ENCODE results near the gene DSG4.
A peak's percentile ranks its signal among the peaks of the same experiment; 100 is the strongest.
"Not testable (repeated sequence)": the region's sequence is repeated elsewhere in the genome, so short reads cannot be mapped to it uniquely, and the experiment has no call there.

DSG4 gene, protein sequence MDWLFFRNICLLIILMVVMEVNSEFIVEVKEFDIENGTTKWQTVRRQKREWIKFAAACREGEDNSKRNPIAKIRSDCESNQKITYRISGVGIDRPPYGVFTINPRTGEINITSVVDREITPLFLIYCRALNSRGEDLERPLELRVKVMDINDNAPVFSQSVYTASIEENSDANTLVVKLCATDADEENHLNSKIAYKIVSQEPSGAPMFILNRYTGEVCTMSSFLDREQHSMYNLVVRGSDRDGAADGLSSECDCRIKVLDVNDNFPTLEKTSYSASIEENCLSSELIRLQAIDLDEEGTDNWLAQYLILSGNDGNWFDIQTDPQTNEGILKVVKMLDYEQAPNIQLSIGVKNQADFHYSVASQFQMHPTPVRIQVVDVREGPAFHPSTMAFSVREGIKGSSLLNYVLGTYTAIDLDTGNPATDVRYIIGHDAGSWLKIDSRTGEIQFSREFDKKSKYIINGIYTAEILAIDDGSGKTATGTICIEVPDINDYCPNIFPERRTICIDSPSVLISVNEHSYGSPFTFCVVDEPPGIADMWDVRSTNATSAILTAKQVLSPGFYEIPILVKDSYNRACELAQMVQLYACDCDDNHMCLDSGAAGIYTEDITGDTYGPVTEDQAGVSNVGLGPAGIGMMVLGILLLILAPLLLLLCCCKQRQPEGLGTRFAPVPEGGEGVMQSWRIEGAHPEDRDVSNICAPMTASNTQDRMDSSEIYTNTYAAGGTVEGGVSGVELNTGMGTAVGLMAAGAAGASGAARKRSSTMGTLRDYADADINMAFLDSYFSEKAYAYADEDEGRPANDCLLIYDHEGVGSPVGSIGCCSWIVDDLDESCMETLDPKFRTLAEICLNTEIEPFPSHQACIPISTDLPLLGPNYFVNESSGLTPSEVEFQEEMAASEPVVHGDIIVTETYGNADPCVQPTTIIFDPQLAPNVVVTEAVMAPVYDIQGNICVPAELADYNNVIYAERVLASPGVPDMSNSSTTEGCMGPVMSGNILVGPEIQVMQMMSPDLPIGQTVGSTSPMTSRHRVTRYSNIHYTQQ

DNA sequence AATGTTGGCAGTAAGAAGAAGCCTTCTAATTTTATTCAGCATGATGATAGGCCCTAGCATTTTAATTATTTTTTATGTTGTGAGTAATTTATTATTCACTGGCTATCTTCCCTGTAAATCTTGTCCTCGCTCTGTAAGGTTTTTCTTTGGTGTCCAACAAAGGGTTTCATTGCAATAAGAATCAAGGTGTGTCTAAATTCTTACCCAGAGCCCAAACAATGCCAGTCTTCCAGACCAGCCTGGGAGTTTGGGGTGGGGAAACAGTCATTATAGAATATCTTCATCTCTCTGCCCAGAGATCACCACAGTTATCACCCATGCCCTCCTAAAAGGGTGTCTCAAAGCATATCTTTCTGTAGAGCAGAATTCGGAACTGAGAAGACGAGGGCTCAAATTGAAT is at the start of gene DSG4:
TSS of gene DSG4 (plus strand) at position 301 of the 400 bp plus-strand sequence. CDS start 135 bp downstream, outside the sequence.
- DNase-seq (no peak), ATAC-seq (no peak)

DNA sequence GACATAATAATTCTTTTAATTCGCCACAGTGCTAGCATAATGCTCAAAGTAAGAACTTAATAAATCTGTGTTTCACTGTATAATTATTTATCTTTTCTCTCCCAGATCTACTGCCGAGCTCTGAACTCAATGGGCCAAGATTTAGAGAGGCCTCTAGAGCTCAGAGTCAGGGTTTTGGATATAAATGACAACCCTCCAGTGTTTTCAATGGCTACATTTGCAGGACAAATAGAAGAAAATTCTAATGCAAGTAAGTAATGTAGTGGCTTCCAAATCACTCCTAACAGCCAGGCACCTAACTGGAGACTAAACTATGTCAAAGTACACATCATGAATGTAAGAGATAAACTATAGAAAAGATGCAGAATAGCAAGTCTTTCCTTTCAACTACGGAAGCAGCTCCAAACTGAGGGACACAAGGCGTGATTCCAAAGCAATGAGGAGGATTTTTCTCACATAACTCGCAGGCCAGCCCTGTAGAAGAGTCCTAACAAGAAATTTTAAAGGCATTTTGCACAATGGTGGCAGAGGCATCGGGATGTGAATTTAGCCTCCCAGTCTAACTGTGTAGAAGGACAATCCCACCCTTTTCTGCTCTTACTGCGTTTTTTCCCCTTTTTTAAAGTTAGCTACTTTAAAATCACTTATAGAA is 46.7 kb upstream of the DSG4 start:
- ATAC-seq (no peak), DNase-seq (no peak)

DNA sequence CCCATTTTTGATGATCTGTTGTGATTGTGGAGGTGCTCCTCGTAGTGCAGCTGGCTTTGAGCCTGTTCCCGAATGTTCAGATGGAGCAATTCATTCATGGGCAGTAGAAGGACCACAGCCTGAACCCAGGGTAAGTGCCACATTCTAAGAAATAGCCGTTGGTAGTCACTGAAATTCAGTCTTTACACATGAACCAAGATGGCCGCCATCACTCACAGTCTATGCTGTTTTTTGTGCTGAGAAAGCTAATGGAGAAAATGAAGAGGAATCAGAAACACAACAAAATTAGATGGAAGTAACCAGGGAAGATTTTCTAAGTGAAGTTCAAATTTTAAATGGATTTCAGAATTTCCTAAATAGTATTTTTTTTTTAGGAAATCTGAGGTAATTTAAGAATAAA is 33.1 kb upstream of the DSG4 start:
- DNase-seq: no peak
- ATAC-seq: no peak

DNA sequence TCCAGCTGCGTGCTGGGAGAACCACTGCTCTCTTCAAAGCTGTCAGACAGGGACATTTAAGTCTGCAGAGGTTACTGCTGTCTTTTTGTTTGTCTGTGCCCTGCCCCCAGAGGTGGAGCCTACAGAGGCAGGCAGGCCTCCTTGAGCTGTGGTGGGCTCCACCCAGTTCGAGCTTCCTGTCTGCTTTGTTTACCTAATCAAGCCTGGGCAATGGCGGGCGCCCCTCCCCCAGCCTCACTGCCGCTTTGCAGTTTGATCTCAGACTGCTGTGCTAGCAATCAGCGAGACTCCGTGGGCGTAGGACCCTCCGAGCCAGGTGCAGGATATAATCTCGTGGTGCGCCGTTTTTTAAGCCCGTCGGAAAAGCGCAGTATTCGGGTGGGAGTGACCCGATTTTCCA is 23.2 kb upstream of the DSG4 start:
- not testable (repeated sequence) for DNase-seq, ATAC-seq

DNA sequence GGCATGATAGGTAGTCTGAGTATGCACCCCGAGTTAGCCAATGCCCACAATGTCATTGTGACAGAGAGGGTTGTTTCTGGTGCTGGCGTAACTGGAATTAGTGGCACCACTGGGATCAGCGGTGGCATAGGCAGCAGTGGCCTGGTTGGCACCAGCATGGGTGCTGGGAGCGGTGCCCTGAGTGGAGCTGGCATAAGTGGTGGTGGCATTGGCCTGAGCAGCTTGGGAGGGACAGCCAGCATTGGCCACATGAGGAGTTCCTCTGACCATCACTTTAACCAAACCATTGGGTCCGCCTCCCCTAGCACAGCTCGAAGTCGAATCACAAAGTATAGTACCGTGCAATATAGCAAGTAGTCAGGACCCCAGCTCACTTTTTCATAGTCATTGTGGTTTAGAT is 21.6 kb upstream of the DSG4 start:
- peak; percentile 43 for ATAC-seq
- DNase-seq: no peak

DNA sequence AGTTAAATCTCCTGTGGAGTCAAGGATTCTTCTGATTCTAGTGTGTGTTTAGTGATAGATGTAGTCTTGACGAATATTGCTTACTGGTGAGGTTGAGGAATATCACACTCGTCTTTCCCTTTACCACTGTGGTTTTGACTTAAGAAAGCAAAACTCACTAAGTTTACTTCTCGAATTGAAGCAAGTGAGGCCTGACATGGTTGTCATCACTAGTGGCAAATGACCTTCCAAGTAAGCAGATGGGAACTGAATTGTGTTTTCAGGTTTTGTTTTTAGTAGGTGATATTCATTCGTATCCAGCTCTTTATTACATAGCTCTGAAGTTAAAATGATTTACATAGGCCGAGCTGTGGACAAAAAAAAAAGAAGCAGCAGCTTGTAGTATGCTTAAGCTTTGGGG is 20.6 kb upstream of the DSG4 start:
- no peak for ATAC-seq
- DNase-seq: no peak

DNA sequence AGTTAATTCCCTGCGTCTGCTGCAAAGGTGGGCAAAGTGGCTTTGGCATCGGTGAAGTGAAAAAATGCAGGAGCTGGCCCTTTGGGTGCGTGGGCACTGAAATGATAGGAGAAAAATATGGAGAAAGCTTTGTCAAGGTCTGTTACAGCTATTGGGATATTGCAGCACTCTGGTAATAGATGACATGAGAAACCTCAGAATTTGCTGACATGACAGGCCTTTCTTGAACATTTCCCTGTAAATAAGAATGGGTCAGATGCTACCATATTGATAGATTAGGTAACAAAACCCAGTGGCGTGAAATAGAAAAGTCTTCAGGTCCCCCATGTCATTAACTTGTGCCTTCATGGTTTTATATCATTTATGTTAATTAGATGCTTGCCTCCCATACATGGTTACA is 12.4 kb upstream of the DSG4 start:
- no peak for ATAC-seq
- no peak for DNase-seq

DNA sequence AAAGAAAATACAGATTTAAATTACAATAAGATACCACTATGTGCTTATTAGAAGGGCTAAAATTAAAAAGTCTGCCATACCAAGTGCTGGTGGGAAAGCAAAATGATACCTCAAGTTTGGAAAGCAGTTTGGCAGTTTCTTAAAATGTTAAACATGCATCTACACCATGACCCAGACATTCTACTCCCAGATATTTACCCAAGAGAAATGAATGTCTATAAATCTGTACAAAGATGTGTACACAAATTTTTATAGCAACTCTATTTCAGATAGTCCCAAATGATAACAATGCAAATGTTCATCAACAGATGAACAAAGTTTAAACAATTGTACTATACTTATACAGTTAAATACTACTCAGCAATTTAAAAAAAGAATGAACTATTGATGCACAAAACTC is 7.1 kb upstream of the DSG4 start:
- ATAC-seq (no peak), DNase-seq (no peak)

DNA sequence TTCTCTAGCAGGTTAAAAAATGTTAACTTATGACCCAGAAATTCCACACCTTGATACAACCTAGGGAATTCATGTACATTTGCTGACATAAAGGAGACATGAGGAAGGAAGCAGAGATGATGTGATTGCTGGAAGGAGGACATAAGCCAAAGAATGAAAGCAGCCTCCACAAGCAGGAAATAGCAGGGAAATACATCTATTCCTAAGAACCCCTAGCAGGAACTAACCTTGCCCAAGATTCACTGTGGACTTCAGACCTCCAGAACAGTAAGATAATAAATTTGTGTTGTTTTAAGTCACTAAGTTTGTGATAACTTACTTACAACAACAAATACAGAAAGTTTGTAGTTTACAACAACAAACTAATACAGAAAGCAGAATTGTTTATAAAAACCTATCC is 4.6 kb upstream of the DSG4 start:
- no peak for ATAC-seq

DNA sequence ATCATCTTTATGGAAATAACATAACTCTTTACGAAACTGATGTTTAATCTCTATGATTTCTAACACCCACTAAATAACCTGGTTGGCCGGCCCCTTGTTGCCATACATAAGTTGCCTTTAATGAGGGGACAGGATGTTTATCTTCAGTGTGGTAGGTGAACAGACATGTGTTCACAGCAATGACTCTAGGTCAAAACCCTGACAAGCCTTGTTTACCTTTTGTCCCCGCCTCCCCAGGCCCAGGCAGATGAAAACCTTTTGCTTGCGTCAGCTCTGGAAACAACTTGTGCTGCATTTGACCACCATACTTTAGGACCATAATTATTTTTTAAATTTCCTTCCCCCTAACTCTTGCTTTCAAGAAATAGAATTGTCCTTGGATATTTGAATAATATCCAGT is 2.9 kb upstream of the DSG4 start:
- DNase-seq (no peak), ATAC-seq (no peak)

More for the DNA sequence above, 4.6 kb upstream of the DSG4 start:
- DNase-seq: no peak

DNA sequence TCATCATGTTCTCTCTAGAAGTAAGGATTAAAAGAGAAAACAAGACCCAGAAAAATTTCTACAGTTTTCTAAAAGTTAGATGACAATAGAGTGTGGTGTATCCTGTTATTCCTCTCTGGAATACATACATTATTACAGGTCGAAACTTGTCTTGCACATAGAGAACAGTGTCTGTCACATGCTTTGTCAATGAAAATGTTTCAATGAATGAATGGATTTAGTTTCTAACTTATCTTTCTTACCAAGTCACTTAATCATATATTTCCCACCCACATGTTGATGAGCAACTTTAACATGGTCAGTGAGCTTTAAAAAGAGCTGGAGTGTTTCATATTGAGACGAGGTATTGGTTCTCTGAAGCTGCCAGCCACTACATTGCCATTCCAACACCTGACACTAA is 4.3 kb downstream of the DSG4 start:
- DNase-seq (no peak), ATAC-seq (no peak)

DNA sequence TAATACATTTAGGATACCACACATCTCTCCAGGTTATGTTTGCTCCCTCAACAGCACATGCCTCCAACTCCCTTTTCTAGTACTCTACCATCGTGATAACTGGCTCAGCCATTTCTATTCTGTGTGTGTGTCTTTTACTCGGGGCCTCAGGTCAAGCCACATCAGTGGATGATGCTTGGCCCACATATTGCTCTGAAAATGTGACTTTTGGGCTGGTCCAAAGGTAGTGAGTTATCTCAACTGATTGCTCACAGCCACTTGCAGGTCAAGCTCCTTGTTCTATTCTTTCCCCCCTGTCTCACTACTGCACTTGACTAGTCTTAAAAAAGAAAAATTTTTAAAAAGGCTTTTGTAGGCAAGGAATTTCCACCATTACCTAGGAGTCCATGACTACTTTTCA is 5.5 kb downstream of the DSG4 start:
- DNase-seq (no peak), ATAC-seq (no peak)

DNA sequence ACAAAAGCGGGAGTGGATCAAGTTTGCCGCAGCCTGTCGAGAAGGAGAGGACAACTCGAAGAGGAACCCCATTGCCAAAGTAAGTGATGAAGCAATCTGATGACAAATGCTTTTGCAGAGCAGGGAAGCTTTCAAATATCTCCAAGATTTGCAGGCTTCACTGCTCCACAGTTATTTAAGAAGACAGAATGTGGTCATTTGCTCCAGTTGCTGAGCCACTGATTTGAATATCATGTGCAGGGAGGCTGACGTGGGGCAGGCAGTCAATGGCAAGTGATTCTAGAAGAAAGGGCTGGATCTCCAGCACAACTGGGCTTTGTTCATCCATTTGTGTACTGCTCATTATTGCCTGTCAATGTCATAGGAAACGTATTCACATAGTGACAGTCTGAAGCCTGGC is 10.2 kb downstream of the DSG4 start:
- DNase-seq (no peak), ATAC-seq (no peak)

DNA sequence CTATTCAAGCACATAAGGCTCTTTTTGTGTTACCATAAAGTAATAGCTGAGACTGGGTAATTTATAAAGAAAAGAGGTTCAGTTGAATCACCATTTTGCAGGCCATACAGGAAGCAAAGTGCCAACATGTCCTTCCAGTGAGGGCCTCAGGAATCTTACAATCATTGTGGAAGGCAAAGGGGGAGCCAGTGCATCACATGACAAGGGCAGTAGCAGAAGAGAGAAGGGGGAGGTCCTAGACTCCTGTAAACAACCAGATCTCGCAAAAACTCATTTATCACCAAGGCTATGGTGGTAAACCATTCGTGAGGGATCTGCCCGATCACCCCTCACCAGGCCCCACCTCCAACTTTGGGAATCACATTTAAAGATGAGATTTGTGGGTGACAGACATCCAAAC is 16.7 kb downstream of the DSG4 start:
- ATAC-seq: no peak
- no peak for DNase-seq

DNA sequence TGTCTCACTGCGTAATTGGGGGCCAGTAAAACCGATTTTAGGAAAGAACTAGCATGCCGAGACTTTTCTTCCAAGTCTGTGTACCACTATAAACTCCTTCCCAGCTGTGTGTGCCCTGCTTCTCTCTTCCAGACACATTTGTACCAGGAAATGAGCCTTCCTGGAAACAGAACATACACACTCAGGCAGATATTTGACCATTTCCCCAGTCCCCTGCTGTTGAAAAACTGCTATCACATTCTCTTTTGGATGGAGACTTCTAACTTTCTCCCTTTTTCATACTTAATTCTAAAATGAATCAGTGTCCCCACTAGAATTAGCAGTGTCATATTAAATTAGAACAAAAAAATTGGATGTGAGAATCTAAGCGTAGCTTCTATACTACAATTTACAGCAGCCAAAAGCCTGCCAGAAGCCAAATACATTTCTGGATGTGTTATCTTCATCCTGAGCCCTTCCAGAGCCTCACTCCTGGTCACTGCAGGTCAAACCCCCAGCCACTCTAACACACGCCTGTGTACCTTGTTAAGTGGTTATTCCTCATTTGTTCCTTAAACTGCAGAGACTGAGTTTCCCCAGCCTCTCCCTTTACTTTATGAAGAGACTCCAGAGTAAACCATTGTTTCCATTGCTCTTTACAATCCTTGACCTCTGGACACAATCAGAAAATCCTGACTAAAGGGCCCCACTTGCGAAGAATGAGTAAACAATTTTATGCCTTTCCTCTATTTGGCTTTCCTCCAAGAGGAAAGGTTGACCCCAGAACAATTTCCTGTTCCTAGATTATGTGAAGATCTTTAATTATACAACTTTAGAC is 20.4 kb downstream of the DSG4 start:
- no peak for DNase-seq
- ATAC-seq: no peak

DNA sequence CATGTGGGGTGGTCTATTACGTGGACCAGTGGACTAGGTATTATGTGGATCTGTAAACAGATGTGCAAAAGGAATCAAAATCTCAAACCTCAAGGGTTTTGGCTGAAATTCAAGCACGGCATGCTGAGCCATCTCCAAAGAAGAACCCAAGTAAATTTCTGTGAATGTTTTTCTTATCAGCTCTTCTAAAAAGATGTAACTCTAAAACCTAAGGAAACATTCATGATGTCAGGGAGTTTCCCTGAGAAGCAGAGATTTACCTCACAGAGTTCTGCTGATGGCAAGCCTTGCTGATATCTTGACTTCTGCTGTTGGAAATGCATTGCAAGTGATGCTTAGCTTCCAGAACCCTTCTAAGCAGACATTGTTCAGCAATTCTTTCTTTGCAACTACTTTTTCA is 21.6 kb downstream of the DSG4 start:
- DNase-seq (no peak), ATAC-seq (no peak)

DNA sequence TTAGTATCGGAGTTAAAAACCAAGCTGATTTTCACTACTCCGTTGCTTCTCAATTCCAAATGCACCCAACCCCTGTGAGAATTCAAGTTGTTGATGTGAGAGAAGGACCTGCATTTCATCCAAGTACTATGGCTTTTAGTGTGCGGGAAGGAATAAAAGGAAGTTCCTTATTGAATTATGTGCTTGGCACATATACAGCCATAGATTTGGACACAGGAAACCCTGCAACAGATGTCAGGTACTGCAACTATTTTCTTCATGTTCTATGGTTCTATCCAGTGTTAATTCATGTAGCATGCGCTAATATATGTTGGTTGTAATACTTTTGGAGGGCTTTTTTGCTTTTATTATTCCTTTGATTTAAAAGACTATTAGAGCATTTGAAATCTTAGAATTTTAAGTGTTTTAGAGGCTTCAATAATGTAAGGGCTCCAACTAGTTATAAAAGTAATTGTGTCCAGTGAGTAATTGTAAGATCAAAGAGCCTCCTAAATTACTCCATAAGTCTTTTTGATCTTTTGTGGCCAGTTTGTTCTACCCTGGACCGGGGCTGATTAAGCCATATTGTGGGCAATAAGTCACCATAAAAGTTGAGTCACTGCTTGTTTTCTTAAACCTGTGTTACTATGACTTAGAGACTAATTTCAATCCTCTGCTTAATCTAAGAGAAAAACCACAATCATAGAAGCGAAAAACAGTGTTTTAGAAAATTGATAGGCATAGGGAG is 22.9 kb downstream of the DSG4 start:
- ATAC-seq (no peak), DNase-seq (no peak)

DNA sequence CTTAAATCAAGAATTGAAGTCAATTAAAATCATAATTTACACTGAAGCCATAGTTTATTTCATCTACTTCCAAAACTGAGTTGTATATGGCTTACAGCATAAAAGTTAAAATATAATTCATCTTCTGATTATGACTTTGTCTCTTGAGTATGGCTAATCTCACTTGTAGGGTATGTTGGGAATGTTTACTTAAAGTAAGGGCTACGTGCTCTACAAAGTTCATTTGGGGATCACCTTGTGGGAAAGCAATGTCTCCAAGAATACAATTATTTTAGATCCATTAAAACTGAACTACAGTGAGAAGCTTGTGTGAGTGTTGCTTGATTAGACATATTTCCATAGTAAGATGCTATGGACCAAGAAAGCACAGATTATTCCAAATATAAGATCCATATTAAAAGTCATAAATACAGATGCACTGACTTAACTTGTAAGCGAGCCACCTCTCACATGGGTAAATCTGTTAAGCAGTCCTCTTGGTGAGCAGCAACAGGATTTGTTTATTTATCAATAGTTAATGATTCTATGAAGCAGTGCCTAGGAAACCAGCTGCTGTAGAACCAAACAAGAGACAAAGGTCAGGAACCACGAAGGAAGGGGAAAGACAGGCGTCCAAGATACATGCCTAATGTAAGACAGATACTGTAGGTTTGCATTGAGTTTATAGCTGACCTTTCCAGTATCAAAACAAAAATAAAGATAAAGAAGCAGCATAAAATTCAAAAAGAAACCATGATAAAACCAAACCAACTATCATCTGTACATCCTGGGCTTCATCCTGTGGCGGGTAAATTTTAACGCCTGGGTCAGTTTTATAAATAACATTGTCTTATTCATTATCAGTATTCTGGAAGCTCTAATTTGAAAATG is 24.8 kb downstream of the DSG4 start:
- ATAC-seq: no peak

DNA sequence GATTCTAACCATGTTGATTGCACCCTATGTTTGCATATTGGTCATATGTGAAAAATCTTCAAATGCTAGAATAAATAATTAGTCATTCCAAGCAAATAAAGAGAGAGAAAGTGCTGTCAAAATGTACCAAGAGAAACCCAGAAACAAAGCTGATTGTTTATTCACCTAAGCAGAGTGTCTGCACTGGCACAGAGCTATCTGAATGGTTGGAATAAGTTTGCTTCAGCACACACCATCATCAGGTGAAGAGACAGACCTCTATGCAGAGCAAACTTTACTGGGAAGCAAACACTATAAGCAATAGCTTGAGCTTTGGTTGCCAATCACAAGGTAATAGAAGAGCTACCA is 25.4 kb downstream of the DSG4 start:
- ATAC-seq: no peak
- no peak for DNase-seq

More for the DNA sequence above, 24.8 kb downstream of the DSG4 start:
- no peak for DNase-seq

DNA sequence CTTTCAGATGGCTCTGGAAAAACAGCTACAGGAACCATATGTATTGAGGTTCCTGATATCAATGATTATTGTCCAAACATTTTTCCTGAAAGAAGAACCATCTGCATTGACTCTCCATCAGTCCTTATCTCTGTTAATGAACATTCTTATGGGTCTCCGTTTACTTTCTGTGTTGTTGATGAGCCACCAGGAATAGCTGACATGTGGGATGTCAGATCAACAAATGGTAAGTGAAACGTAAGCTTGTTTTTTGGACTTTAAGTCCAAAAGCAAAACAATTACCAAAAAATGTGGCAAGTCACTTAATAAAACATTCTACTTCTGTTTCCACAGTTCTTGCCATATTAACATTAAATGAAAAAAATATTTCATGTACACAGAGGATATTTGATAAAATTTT is 26.8 kb downstream of the DSG4 start:
- ATAC-seq (no peak), DNase-seq (no peak)
